Thyroid gland (tissue), 4 donors: ENCODE measurements around the gene HOMER2. TPM values are rescaled to one million over a fixed set of nuclear protein-coding genes. Genes with fewer than 3 reads are reported as not detected.

Experiments
- DNase-seq, 2 donors: peaks; one replicate each; pipeline ENCODE4 v3.0.0-alpha.2; 2019
- H3K27ac ChIP-seq, 3 donors: fragments of 200-600 bp; sonication (generic); 1 replicate in 2 of 3; 2 replicates in 1 of 3; pipeline ENCODE4 v1.5.1; 2016 to 2019; ENCODE audit warnings: mild to moderate bottlenecking in 1 of 3, moderate library complexity in 1 of 3
- H3K27me3 ChIP-seq: fragments of 200-600 bp; sonication (generic); one replicate; pipeline ENCODE4 v1.5.1; 2019
- H3K36me3 ChIP-seq, 2 donors: fragments of 200-600 bp; sonication (generic); one replicate each; pipeline ENCODE4 v1.5.1; 2016 to 2019
- H3K4me1 ChIP-seq, 2 donors: fragments of 200-600 bp; sonication (generic); one replicate each; pipeline ENCODE4 v1.5.1; 2017 to 2019
- H3K4me3 ChIP-seq, 3 donors: fragments of 200-600 bp; sonication (generic); replicated peaks in 1 of 3; 1 replicate in 2 of 3; 2 replicates in 1 of 3; pipeline ENCODE4 v1.5.1; 2016; ENCODE audit warnings: mild to moderate bottlenecking in 1 of 3
- H3K9me3 ChIP-seq: fragments of 200-600 bp; sonication (generic); one replicate; pipeline ENCODE4 v1.5.1; 2017
- CTCF ChIP-seq, 6 experiments: fragments of 200-600 bp in 3 of 6; fragments of 450-650 bp in 3 of 6; sonication (generic) in 3 of 6; IDR thresholded peaks; one replicate each; pipeline ENCODE4 v1.5.1; 2016 to 2019; ENCODE audit warnings: antibody characterized with exemption in 6 of 6, mild to moderate bottlenecking in 2 of 6, inconsistent platforms in 1 of 6, moderate library complexity in 1 of 6
- POLR2A ChIP-seq, 2 donors: fragments of 450-650 bp; IDR thresholded peaks; one replicate each; pipeline ENCODE4 v1.6.1; 2017; ENCODE audit warnings: antibody characterized with exemption in 2 of 2, mild to moderate bottlenecking in 2 of 2, moderate library complexity in 1 of 2
- WGBS, 2 donors: methylation state at CpG; one replicate each; pipeline ENCODE4 v1.1.5; 2017; 5-methylcytosine and 5-hydroxymethylcytosine counted together
- intact Hi-C: fragments of 100-400 bp; cut with DNase I; formaldehyde crosslinking; loops from one replicate; pipeline ENCODE4 v1.15.1; 2023
- total RNA-seq, 4 donors: library from RNA; depleted of rRNA; stranded (reverse); fragments of >200 nt; gene quantifications; one replicate each; pipeline ENCODE4 v1.2.3, GENCODE V29; 2016

Gene HOMER2
- total RNA-seq, 4 donors from 2014 or later = 89.1 to 211 (median 122) TPM

DNA sequence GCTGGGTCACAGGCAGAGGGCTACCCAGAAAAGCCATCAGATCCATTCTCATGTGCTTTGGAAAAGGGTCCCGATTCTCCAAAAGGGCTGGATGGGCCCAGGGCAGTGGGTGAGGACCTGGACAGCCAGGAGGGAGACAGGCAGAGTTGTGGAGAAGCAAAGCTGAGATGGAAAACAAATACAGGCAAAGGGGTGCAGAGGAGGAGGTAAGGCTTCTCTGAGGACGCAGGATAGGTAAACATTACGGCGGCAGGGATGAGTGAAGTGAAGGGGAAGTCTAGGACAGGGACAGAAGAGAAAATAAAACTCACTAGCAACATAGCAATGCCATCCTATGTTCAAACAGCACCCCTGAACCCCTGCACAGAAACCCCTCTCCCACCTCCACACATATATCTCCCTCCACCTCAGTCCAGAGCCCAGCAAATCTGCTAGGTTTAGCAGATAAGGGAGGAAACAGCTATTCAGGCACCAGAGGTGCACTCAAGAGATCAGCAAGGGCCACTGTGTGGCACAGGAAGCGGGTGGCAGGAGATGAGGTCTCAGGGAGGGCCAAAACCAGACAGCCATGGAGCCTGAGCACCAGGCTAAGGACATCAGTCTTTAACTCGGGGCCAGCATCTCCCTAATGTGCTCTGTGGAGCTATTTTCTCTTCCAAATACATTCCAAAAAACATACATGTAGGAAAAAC is 51.3 kb downstream of the HOMER2 start:
- Histone ChIP-seq H3K36me3 (no peaks in the 10 kb centered on the region), H3K9me3 (no peaks in the 10 kb centered on the region), H3K27me3 (no peaks in the 10 kb centered on the region), H3K27ac (no peak overlapping the region), H3K4me3 (no peak overlapping the region), H3K4me1 (peaks cover 3% of the 10 kb centered on the region in 2 donors)
- WGBS, 2 donors = 77 to 91% methylated on average over 6 of the region's 6 CpGs
- no peak for DNase-seq
- intact Hi-C loops = no loop called here
- TF ChIP-seq CTCF (IDR thresholded peaks at IDR 0.05) = no peak
- no peak for TF ChIP-seq POLR2A (IDR thresholded peaks at IDR 0.05)

- TF ChIP-seq CTCF (IDR thresholded peaks at IDR 0.05) = no peak
- no peak for TF ChIP-seq POLR2A (IDR thresholded peaks at IDR 0.05)
- Histone ChIP-seq H3K27ac (no peak overlapping the region), H3K27me3 (no peaks in the 10 kb centered on the region), H3K4me3 (no peak overlapping the region), H3K9me3 (no peaks in the 10 kb centered on the region), H3K4me1 (peaks cover 3% of the 10 kb centered on the region in 2 donors), H3K36me3 (no peaks in the 10 kb centered on the region)
- intact Hi-C loops = no loop called here
- no peak for DNase-seq
- WGBS, 2 donors = 82% methylated on average over 1 of the region's 1 CpG; no CpG with 5 or more reads in 1 of the 2 donors
These were observed 51.9 kb downstream of the HOMER2 start for GRCh38 chr15:82900511-82901060.

GRCh38 chr15:82898961-82899360 is 53.6 kb downstream of the HOMER2 start:
- Histone ChIP-seq H3K4me1 (peaks cover 10% of the 10 kb centered on the region in 2 donors), H3K36me3 (no peaks in the 10 kb centered on the region), H3K27ac (no peak overlapping the region), H3K27me3 (no peaks in the 10 kb centered on the region), H3K4me3 (no peak overlapping the region), H3K9me3 (no peaks in the 10 kb centered on the region)
- TF ChIP-seq CTCF (IDR thresholded peaks at IDR 0.05) (no peak), POLR2A (IDR thresholded peaks at IDR 0.05) (no peak)
- 95 to 99% methylated on average over 2 of the region's 2 CpGs for whole genome bisulfite sequencing, 2 donors
- intact Hi-C loops = no loop called here
- peak in 1 of 2 donors; percentile 18 for DNase-seq

DNA sequence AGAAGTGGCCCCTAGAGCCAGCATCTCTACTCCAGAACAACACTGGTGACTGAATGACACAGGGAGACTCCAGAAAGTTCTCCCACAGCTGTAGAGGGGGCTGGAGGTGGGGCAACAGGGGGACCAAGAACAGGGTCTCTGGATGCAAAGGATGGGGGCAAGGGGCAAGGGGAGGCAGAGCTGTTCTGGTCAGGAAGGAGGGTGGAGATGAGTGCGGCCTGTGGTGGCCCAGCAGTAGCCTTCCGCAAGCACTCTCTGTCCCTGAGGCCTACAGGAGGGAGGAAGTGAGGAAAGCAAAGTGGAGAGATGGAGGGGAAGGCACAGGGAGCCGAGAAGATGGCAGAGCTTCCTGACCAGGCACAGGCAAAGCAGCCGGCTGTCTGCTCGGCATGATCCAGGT is 56.5 kb downstream of the HOMER2 start:
- H3K4me3 ChIP-seq = no peak overlapping the region
- intact Hi-C loops = no loop called here

More for the DNA sequence above, 56.5 kb downstream of the HOMER2 start:
- H3K36me3 ChIP-seq = no peaks in the 10 kb centered on the region
- H3K27me3 ChIP-seq = no peaks in the 10 kb centered on the region
- peaks cover 10% of the 10 kb centered on the region in 2 donors for H3K4me1 ChIP-seq
- H3K9me3 ChIP-seq = no peaks in the 10 kb centered on the region
- no peak for DNase-seq
- peak overlapping the region in 1 of 3 donors; percentile 67 for H3K27ac ChIP-seq
- 95% methylated on average over 5 of the region's 5 CpGs for WGBS, 2 donors
- no peak for TF ChIP-seq POLR2A (IDR thresholded peaks at IDR 0.05)
- TF ChIP-seq CTCF (IDR thresholded peaks at IDR 0.05) = no peak
